ENCODE results near the gene NELL2.

GRCh38 chr12:44510510-44510909 lies 365.6 kb downstream of the NELL2 start:
- TF ChIP-seq CTCF (conservative IDR thresholded peaks at IDR 0.05) (0 out of 2 replicates have a peak, but pooled peaks have one; percentile 17), ZFX (IDR thresholded peaks at IDR 0.05) (no peak)
